Activated CD8-positive, alpha-beta memory T cell treated with anti-CD3 and anti-CD28 coated beads for 48 hours (primary cell): ENCODE data around the gene ADAMTSL1.

Experiments used
- DNase-seq, 3 experiments: peaks; one replicate each; pipeline ENCODE4 v3.0.0-alpha.2; 2020; ENCODE audit warnings: low read depth in 2 of 3, low spot score in 2 of 3

Gene ADAMTSL1

DNA sequence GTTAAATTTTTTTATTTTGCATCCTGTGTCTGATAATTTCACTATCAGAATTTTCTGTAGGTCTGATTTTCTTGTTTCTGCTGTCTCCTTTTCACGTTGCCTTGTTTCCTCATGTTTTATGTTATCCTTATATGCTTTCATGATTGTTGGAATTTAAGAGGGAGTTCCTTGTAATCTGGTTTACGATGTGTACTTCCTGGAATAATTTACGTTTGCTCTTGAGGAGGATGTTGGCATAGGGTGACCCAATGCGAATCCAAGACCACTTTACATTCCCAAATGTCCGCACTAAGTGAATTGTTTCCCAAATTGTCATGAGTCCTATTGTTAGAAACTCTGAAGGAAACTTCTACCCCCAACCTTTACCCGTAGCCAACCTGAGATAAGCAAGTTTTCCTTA lies 80.3 kb downstream of the ADAMTSL1 start:
- DNase-seq: no peak

GRCh38 chr9:18555105-18555883 lies 81.3 kb downstream of the ADAMTSL1 start:
- DNase-seq: no peak

GRCh38 chr9:18564018-18564880 lies 90.3 kb downstream of the ADAMTSL1 start:
- no peak for DNase-seq

DNA sequence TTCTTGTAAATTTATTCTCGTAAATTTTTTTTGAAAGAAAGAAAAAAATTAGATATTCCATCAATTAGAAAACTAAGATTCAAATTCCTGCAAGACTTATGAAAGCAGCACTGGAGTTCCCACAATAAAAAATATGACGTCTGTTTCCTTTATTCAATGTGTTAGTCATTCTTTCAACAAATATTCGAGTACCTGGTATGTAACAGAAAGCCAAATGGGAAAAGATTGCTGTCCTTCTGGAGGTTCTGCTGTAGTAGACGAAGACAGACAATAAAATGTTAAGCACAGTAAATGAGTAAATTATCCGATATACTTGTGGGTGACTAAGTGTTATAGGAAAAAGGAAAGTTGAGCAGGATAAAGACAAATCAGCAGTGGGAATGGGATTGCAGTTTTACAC lies 92.2 kb downstream of the ADAMTSL1 start:
- DNase-seq: no peak

DNA sequence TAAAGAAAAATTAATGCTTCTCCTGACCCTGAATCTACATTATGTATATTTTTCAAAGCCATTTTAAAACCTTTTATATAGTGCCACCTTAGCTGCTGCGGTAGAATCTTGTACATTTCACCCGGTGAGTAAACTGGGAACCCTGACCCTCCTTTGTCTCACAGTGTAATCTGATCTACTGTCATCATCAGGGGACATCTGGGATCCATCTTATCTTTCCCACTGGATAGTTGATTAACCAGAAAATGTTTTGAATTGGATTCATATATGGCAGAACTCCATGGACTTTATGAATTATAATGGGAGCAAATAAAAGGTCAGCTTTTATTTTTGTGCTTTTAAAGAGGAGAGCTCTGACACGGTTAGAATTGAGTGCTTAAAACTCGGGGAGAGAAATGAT lies 95.0 kb downstream of the ADAMTSL1 start:
- DNase-seq: no peak

DNA sequence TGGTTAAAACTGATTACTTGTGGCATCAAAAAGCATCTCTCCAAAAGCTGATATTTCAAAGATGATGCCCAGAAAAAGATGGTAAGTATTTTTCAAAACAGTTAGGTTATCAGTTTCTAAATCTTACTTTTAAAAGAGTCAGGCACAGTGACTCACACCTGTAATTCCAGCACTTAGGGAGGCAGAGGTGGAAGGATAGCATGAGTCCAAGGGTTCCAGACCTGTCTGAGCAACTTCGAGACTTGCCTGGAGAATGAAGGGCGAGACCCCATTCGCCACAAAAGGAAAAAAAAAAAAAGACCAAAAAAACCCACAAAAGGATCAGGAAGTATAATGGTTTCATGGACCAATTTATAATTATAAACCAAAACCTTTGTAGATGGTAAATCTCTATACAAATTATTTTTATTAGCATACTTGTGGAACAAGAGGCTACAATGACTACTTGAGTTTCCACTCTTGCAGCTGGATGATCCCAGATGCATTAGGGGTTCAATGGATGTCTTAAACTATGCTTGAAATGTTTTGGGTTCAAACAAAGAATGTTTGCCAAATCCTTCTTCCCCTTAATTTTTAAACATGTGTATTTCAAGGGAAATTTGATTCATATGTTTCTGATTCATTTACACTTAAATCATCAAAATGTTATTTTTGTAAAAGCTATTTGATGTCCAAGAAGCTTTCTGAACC lies 96.1 kb downstream of the ADAMTSL1 start:
- no peak for DNase-seq

GRCh38 chr9:18573021-18573556 lies 99.1 kb downstream of the ADAMTSL1 start:
- DNase-seq: no peak

DNA sequence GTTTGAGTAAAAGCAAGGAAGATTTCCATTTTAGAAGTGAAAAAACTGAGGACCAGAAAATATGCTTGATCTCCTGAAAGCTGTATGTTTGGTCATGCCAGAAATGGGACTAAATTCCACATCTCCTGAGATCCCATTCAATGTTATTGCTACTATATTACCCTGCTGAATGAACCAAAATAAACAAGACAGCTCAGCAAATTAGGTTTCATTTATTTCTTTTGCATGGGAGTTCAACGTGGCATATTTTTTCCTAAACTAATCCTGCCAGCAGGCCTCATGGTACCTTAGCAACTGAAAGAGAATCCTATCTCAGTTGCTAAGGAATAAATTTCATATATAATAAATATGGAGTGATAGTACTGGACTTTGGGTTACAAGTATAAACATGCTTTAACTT lies 101.7 kb downstream of the ADAMTSL1 start:
- DNase-seq: no peak

DNA sequence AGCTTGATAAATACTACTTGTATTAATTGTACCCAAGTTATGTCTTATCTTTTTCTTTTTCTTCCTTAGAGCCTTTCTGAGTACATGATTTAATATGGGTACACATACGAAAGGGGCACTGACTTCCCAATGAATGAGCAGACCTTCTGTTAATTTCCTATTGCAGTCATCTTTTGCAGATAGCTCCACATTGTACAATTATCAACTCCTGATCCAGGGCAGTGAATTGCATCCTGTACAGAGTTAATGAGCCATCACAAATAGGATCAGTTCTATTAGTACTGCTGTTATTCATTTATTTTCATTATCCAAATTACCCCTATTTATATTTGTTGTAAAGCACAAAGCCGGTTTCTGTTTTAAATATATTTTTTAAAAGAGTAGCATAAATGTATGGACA lies 105.6 kb downstream of the ADAMTSL1 start:
- no peak for DNase-seq

DNA sequence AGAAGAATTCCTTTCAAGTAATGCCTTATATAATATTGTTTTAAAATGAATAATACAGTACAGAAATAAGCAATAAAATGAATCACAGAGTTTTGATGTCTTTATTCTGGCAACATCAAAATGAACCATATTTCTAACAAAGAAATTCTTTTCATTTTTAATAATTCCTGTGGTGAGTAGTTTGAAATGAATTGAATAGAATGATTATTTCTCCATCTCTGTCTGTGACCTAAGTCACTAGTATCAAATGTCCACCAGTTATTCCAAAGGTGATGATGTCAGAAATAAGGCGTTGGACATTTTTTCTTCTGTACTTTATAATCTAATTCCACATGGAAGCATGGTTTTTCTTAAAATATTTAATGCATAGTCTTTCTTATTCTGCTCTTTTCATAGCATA lies 106.2 kb downstream of the ADAMTSL1 start:
- no peak for DNase-seq

DNA sequence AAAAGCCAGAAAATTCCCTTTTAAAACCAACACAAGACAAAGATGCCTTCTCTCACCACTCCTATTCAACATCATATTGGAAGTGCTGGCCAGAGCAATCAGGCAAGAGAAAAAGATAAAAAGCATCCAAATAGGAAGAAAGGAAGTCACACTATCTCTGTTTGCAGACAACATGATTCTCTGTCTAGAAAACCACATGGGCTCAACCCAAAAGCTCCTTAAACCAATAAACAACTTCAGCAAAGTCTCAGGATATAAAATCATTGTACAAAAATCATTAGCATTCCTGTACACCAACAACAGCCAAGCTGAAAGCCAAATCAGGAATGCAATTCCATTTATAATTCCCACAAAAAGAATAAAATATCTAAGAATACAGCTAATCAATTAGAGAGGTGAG lies 112.0 kb downstream of the ADAMTSL1 start:
- DNase-seq: no peak

- no peak for DNase-seq
These were observed 114.0 kb downstream of the ADAMTSL1 start for GRCh38 chr9:18588002-18588401.

GRCh38 chr9:18591261-18591660 lies 117.3 kb downstream of the ADAMTSL1 start:
- no peak for DNase-seq

DNA sequence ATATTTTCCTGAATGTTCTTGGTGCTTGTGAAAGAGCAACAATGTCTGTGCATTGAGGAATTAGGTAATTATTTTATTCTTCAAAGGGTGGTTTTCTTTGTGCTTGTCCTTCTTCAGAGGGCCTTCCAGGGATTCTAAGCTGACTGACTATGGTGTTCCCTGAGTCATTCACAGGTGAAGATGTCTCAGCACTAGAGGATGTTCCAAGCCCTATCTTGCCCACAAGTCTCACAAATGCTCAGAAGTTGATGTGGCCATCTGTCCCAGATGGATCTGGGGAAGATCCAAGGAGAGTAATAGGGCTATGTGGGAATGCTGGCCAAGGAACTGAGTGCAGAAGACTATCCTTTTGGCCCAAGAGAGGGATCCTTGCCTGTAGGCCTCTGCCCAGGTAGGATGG lies 120.9 kb downstream of the ADAMTSL1 start:
- DNase-seq: no peak

DNA sequence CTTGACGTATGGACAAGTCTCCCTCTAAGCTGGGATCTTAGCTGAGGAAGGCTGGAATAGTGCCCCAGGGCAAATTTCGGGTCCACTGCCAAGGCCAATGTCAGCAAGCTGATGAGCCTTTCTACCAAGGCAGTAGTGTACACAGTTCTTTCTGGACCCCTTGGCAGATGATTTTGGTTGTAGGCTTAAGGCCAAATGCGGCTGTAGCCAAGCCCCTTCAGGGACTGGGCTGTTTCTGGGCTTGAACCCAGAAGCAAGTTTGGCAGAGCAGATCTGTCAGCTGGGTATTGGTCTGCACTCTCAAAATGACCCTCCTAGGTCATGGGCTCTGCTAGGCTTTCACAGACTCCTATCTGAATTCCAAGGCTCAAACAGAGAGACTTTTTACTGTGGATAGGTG lies 121.6 kb downstream of the ADAMTSL1 start:
- DNase-seq: no peak

- no peak for DNase-seq
These were observed 123.0 kb downstream of the ADAMTSL1 start for GRCh38 chr9:18596920-18597319.

DNA sequence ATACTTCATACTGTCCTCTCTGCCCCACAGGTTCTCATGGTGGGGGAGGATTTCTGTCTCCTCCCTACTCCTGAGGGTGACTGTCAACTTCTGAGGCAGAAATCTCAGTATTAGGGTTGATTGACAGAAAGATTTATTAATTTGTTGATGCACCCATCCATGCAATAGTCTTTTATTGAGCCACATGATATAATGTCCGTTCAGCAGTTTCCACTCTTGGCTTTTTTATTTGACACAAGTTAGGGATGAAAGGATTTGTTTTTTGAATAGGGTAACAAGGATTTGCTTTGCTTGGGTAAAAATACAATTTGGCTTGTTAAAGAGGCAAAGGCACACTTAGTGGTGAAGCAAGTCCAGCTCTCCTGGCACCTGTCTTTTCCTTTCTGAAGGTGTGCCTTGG lies 125.0 kb downstream of the ADAMTSL1 start:
- no peak for DNase-seq

DNA sequence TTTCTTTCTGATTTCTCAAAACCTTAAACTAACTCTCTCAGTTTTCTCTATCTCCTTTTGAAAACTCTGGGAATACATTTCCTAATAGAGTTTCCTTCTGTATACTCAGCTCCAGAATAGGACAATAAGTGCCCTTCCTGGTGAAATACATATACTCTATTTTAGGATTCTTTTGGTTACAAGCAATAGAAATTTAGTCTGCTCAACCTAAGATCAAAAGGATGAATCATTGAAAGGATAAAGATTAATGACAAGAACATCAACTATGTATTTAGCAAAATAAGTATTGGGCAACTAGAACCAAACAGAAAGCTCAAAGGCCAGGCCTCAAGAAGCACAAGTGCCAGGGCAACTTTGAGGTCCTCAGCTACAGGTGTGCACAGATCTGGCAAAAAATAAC lies 127.1 kb downstream of the ADAMTSL1 start:
- DNase-seq: no peak

GRCh38 chr9:18601956-18602355 lies 128.0 kb downstream of the ADAMTSL1 start:
- no peak for DNase-seq

DNA sequence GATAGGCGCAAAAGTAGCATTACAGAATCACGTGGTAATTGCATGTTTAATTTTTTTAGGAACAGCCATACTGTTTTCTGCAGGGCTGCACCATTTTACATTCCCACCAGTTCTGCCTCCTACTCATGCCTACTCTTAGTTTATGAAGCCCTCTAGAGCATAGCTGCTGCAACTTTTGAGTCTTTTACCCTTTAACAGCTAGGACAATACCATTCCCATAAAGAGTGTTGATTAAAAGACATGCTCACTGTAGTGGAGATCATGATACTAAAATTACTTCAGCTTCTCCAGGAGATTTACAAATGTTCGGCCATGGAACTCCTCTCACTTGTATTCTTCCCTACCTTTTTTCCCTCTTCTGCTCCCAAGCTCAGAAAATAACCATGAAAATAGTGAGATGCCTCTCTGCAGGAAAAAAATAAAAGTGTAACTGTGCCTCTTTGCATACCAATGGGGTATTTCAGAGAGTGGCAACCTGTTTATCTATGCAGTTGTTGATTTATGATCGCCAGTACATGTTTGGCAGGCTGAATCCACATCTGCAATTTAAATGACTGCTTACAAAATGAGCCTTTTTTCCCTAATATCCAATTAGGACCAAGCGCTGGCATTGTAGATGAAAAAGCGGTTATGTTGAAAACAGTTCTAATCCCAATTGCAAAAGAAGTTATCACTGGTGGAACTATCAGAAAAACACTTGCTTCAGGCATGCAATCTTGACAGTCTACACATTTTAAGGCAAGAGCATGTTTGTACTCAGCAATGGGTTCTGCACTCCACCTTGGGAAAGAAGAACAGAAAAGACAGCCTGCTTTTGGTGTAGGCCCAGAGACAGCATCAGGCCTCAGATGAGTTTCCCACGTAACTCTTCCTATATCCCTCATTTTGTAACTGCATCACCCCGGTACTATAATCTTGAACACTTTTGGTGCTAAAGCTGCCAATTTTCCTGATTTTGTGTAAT lies 131.1 kb downstream of the ADAMTSL1 start:
- no peak for DNase-seq
